Astrocyte of the spinal cord (primary cell): ENCODE measurements around the gene LGR4.
A peak's percentile ranks its signal among the peaks of the same experiment; 100 is the strongest.

Experiments used
- DNase-seq: peaks from one replicate; pipeline ENCODE4 v3.0.0; 2011; ENCODE audit warnings: low read depth, low spot score
- H3K4me3 ChIP-seq: 2 replicates; pipeline ENCODE4 v1.5.1; 2011; ENCODE audit warnings: low read depth, mild to moderate bottlenecking, low read length, moderate library complexity
- in situ Hi-C: cut with HindIII; loops from 2 replicates; pipeline ENCODE4 v1.10.0; 2017; ENCODE audit warnings: low sequenced_read_pairs
- TF ChIP-seq, protein P1 (sequence below): IDR thresholded peaks from 2 replicates; pipeline ENCODE4 v1.5.1; 2012; ENCODE audit warnings: low read depth, mild to moderate bottlenecking, low read length, inconsistent platforms

Gene LGR4

DNA sequence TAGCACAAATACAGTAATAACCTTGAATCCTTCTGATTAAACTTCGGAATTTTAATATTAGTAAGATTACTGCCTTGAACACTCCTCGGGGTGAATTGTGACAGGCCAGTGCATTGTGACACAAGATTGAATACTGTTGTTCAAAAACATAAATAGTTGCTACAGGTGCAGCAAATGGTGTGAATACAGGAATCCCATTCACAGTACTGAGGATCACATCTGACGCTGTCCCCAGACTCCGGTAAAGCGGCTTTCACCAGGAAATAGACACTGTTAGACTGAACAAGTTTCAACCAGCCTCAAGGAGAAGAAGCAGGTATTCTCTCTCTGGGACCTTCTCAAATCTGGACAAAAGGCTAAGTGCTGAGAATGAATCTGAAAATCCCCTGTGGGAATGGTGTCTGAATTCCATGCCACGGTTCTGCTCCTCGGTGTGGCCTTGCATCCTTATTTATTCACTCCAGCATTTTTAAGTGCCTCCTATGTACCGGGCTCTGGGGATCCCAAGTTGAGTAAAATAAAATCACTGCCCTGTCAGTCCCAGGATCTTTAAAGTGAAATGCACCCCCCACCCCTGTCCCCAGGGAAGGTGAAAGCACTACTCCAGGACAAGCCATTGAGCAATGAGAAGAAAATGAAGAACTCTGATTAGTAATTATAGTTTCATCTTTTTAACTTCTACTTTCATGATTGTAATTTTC lies 3.4 kb downstream of the LGR4 start:
- TF ChIP-seq, protein P1, sequence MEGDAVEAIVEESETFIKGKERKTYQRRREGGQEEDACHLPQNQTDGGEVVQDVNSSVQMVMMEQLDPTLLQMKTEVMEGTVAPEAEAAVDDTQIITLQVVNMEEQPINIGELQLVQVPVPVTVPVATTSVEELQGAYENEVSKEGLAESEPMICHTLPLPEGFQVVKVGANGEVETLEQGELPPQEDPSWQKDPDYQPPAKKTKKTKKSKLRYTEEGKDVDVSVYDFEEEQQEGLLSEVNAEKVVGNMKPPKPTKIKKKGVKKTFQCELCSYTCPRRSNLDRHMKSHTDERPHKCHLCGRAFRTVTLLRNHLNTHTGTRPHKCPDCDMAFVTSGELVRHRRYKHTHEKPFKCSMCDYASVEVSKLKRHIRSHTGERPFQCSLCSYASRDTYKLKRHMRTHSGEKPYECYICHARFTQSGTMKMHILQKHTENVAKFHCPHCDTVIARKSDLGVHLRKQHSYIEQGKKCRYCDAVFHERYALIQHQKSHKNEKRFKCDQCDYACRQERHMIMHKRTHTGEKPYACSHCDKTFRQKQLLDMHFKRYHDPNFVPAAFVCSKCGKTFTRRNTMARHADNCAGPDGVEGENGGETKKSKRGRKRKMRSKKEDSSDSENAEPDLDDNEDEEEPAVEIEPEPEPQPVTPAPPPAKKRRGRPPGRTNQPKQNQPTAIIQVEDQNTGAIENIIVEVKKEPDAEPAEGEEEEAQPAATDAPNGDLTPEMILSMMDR: no peak
- H3K4me3 ChIP-seq: no peak overlapping the region
- in situ Hi-C loops: no loop called here
- no peak for DNase-seq

DNA sequence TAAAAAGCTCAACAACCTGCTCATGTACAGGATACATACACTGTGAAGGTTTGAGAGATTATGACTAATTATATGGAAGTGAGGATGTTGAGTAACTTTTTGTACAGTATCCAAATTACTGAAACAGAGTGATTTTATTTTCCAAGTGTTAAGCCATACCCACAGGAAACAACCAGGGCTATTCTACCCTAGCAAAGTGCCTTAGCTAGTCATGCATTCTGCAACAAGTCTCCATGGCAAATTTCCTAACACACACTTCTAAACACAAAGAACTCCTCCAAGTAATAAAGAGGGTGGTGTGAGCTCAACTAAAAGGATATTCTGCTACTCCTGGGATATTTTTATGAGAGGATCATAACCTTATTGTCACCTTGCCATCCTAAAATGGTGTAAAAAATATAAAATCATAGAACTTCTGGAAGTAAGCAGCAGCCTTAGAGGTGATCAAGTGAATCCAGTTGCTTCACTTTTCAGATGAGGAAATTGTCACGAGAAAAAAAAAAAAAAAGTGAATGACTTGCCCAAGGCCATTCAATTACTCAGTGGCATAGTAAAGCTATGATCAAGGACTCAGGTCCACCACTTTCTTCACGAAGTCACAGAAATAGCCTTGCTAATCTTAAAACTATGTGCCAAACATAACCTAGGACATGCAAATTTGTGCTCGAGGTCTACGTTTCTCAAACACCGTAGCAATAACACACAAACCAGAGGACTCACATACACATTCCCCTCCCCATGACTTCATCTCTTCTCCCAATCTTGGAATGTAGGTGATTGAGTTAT lies 4.2 kb downstream of the LGR4 start:
- in situ Hi-C loops: no loop called here
- DNase-seq: peak; percentile 78
- TF ChIP-seq, protein P1: no peak
- H3K4me3 ChIP-seq: no peak overlapping the region

DNA sequence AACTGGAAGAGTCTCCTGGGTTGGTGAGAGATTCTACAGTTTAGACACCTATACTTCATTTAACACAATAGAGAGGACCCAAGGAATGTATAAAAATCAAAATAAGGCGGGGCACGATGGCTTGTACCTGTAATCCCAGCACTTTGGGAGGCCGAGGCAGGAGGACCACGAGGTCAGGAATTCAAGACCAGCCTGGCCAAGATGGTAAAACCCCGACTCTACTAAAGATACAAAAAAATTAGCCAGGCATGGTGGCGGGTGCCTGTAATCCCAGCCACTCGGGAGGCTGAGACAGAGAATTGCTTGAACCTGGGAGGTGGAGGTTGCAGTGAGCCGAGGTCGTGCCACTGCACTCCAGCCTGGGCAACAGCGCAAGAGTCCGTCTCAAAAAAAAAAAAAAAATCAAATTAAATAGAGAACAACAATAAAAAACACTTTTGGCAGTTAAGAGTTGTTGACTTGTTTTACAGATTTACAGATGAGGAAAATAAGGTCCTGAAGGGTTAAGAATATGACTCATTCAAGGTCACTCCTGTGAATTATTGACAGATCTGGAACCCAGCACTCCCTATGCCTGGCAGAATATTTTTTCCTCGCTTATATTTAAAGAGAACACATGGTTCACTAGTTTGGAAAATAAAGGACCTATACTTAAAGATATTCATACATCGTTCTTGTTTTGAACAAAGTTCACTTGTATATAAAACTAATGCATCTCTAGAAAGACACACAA lies 5.2 kb downstream of the LGR4 start:
- TF ChIP-seq, protein P1: no peak
- in situ Hi-C loops: no loop called here
- no peak for DNase-seq
- H3K4me3 ChIP-seq: no peak overlapping the region

DNA sequence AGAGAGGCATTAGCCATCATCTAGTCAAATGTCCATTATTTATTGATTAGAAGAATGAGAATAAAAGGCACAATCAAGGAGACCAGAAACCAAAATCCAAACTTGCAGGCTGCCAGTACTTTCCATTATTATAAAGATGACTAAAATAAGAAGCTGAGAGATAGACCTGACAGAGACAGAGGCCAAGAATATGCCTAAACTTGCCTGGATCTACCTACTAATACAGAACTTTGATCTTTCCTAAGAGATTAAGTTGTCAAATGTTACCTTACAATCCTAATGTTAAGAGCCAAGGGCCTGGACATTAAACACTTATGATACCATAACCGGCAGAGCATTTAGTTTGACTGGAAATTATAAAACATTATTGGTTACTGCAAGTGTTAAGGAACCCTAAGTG lies 6.2 kb downstream of the LGR4 start:
- TF ChIP-seq, protein P1: no peak
- no peak overlapping the region for H3K4me3 ChIP-seq
- DNase-seq: no peak
- in situ Hi-C loops: no loop called here

DNA sequence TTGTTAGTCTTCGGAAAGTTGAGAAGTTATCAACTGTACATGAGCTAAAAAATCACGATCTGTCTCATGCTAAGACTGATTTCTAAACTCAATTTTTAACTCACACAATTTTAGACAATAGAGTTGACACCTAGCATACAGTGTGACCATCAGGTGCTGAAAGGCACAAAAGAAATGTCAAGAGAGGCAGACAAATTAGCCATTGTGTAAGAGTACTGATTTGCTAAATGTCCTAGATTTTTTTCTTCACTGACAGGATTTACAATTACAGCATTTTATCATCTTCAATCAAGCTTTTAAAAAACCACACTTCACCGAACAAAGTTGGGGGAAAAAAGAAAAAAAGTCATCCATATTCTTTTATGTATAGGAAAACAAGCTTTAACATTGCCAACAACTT lies 7.0 kb downstream of the LGR4 start:
- TF ChIP-seq, protein P1: no peak
- no peak for DNase-seq
- in situ Hi-C loops: no loop called here
- H3K4me3 ChIP-seq: no peak overlapping the region

DNA sequence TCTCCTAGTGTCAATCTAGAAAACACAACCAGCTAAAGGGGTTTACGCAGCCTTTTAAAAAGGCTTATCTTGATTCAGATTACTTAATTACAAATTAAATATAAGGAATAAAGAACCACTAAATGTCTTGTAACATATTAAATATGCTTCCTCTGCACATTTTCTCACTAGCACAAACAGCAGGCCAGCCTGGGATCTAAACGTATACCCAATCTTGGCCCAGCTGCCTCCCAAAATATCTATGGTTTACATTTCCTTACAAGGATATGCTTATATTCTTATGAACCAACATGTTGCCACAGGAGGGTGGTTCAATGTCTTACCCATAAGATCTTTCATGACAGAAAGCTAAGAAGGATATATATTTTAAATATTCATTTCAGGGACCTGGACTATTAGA lies 7.7 kb downstream of the LGR4 start:
- no peak for DNase-seq
- TF ChIP-seq, protein P1: no peak
- in situ Hi-C loops: no loop called here
- H3K4me3 ChIP-seq: no peak overlapping the region
